Tibial nerve (tissue), 3 donors: ENCODE data around the gene MAGI2.

ENCODE experiments used
- POLR2A ChIP-seq, 2 donors: fragments of 450-650 bp; IDR thresholded peaks; one replicate each; pipeline ENCODE4 v1.6.1; 2017; ENCODE audit warnings: antibody characterized with exemption in 2 of 2, mild to moderate bottlenecking in 2 of 2, moderate library complexity in 2 of 2
- TF ChIP-seq, protein P1 (sequence below), 5 experiments: fragments of 200-600 bp in 3 of 5; fragments of 450-650 bp in 2 of 5; sonication (generic) in 3 of 5; IDR thresholded peaks; one replicate each; pipeline ENCODE4 v1.5.1; 2016 to 2019; ENCODE audit warnings: antibody characterized with exemption in 5 of 5, mild to moderate bottlenecking in 3 of 5, moderate library complexity in 2 of 5

DNA sequence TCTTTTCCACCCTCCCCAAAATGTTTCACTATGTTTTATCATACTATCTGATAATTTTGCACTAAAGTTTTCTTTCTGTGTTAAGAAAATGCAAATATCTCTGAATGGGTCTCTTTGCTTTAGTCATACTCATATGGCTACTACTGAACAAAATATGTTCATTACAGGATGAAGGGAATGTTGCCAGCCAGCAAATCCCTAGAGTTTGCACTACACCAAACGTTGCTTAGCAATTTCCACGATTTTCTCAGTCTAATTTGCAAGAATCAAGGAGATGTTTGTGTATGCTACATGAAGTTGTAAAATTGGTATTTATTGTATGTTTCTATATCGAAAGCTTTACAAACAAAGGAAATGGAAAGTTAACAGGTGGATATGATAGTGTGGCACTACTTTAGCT lies 10.6 kb upstream of the MAGI2 start:
- no peak for TF ChIP-seq POLR2A (IDR thresholded peaks at IDR 0.05)
- TF ChIP-seq, protein P1, sequence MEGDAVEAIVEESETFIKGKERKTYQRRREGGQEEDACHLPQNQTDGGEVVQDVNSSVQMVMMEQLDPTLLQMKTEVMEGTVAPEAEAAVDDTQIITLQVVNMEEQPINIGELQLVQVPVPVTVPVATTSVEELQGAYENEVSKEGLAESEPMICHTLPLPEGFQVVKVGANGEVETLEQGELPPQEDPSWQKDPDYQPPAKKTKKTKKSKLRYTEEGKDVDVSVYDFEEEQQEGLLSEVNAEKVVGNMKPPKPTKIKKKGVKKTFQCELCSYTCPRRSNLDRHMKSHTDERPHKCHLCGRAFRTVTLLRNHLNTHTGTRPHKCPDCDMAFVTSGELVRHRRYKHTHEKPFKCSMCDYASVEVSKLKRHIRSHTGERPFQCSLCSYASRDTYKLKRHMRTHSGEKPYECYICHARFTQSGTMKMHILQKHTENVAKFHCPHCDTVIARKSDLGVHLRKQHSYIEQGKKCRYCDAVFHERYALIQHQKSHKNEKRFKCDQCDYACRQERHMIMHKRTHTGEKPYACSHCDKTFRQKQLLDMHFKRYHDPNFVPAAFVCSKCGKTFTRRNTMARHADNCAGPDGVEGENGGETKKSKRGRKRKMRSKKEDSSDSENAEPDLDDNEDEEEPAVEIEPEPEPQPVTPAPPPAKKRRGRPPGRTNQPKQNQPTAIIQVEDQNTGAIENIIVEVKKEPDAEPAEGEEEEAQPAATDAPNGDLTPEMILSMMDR (IDR thresholded peaks at IDR 0.05) = no peak
